Astrocyte of the hippocampus (primary cell): ENCODE data around the gene YWHAB.
"Not testable (repeated sequence)": the region's sequence is repeated elsewhere in the genome, so short reads cannot be mapped to it uniquely, and the experiment has no call there.

ENCODE experiments used
- DNase-seq: peaks from one replicate; pipeline ENCODE4 v3.0.0; 2011; ENCODE audit warnings: low read depth, low spot score

The YWHAB gene

GRCh38 chr20:44866703-44867335 lies 18.7 kb upstream of the YWHAB start:
- DNase-seq: peak; percentile 22

GRCh38 chr20:44869471-44869870 lies 16.0 kb upstream of the YWHAB start:
- DNase-seq: no peak

GRCh38 chr20:44882360-44882759 lies 3.1 kb upstream of the YWHAB start:
- not testable (repeated sequence) for DNase-seq

GRCh38 chr20:44883214-44883902 lies 2.1 kb upstream of the YWHAB start:
- no peak for DNase-seq

- DNase-seq: no peak
These were observed 556 bp upstream of the YWHAB start for GRCh38 chr20:44884907-44885391.

- no peak for DNase-seq
These were observed 754 bp downstream of the YWHAB start for GRCh38 chr20:44886266-44886651.

- DNase-seq: no peak
These were observed 1.3 kb downstream of the YWHAB start for GRCh38 chr20:44886828-44887227.

GRCh38 chr20:44887466-44887865 lies 2.0 kb downstream of the YWHAB start:
- no peak for DNase-seq

GRCh38 chr20:44888226-44889103 lies 3.0 kb downstream of the YWHAB start:
- no peak for DNase-seq

- no peak for DNase-seq
These were observed 6.3 kb downstream of the YWHAB start for GRCh38 chr20:44891826-44892225.

- no peak for DNase-seq
These were observed 9.5 kb downstream of the YWHAB start for GRCh38 chr20:44894959-44895358.

GRCh38 chr20:44896583-44896982 lies 11.1 kb downstream of the YWHAB start:
- DNase-seq: no peak

GRCh38 chr20:44897133-44897532 lies 11.6 kb downstream of the YWHAB start:
- no peak for DNase-seq

- no peak for DNase-seq
These were observed 14.8 kb downstream of the YWHAB start for GRCh38 chr20:44900231-44900854.

GRCh38 chr20:44901974-44902373 lies 16.5 kb downstream of the YWHAB start:
- peak; percentile 64 for DNase-seq

GRCh38 chr20:44904377-44904776 lies 18.9 kb downstream of the YWHAB start:
- DNase-seq: no peak

GRCh38 chr20:44908987-44909871 lies 23.7 kb downstream of the YWHAB start:
- DNase-seq: peak; percentile 5

- DNase-seq: peak; percentile 87
These were observed 24.6 kb downstream of the YWHAB start, which contains the start of gene PABPC1L for GRCh38 chr20:44909872-44910689. TSS of gene PABPC1L (plus strand) at chr20:44910060. CDS start at chr20:44910144, 84 bp downstream.

- peak; percentile 12 for DNase-seq
These were observed 25.3 kb downstream of the YWHAB start for GRCh38 chr20:44910690-44911262.
